GM19438 (cell line): ENCODE measurements around the gene TLE3.
"Not testable (repeated sequence)": the region's sequence is repeated elsewhere in the genome, so short reads cannot be mapped to it uniquely, and the experiment has no call there.

Source experiments
- ATAC-seq: cut with Tn5 transposase; IDR thresholded peaks from one replicate; pipeline ENCODE4 v1.9.1; 2021; ENCODE audit warnings: low read depth; ENCODE audit not compliant: unreplicated experiment

The TLE3 gene

GRCh38 chr15:70127288-70127746, 29.6 kb upstream of the TLE3 start:
- ATAC-seq = no peak

GRCh38 chr15:70126362-70126761, 28.6 kb upstream of the TLE3 start:
- no peak for ATAC-seq

- ATAC-seq = no peak
Measured at GRCh38 chr15:70125605-70126004, 27.9 kb upstream of the TLE3 start.

- no peak for ATAC-seq
Measured at GRCh38 chr15:70121624-70122302, 24.0 kb upstream of the TLE3 start.

GRCh38 chr15:70120958-70121623, 23.4 kb upstream of the TLE3 start:
- ATAC-seq = no peak

- no peak for ATAC-seq
Measured at GRCh38 chr15:70119911-70120508, 22.3 kb upstream of the TLE3 start.

- ATAC-seq = no peak
Measured at GRCh38 chr15:70118599-70118998, 20.9 kb upstream of the TLE3 start.

GRCh38 chr15:70116317-70116716, 18.6 kb upstream of the TLE3 start:
- ATAC-seq = no peak

- ATAC-seq = no peak
Measured at GRCh38 chr15:70114221-70114620, 16.5 kb upstream of the TLE3 start.

- no peak for ATAC-seq
Measured at GRCh38 chr15:70113304-70113700, 15.6 kb upstream of the TLE3 start.

- ATAC-seq = not testable (repeated sequence)
Measured at GRCh38 chr15:70112572-70113303, 15.0 kb upstream of the TLE3 start.

GRCh38 chr15:70112074-70112395, 14.3 kb upstream of the TLE3 start:
- no peak for ATAC-seq

- no peak for ATAC-seq
Measured at GRCh38 chr15:70111203-70112073, 13.7 kb upstream of the TLE3 start.

GRCh38 chr15:70109978-70110377, 12.3 kb upstream of the TLE3 start:
- no peak for ATAC-seq

- no peak for ATAC-seq
Measured at GRCh38 chr15:70109531-70109930, 11.8 kb upstream of the TLE3 start.

GRCh38 chr15:70103880-70104626, 6.3 kb upstream of the TLE3 start:
- no peak for ATAC-seq

GRCh38 chr15:70102827-70103226, 5.1 kb upstream of the TLE3 start:
- ATAC-seq = no peak

GRCh38 chr15:70101459-70102113, 3.9 kb upstream of the TLE3 start:
- ATAC-seq = no peak
